ENCODE data around the gene TTC34. TPM values are rescaled to one million over a fixed set of nuclear protein-coding genes. Genes with fewer than 3 reads are reported as not detected.

TTC34 gene
- total and polyA plus RNA-seq, 2 of the 13 experiments (the other 11 are each of a cell fraction or from before 2014, with no cell fraction given): 0.07 to 0.11 TPM

GRCh38 chr1:2631136-2632050 lies 170.1 kb downstream of the TTC34 start (continued):
- TF ChIP-seq REST (IDR thresholded peaks at IDR 0.05; ENCODE audit: borderline replicate concordance in 1 of 2, low read depth in 1 of 2, low read length in 2 of 2): no peak
- TF ChIP-seq ZNF749 (CRISPR knock-in tag; IDR thresholded peaks at IDR 0.05; ENCODE audit: borderline replicate concordance): no peak
- TF ChIP-seq ZNF432 (CRISPR knock-in tag; IDR thresholded peaks at IDR 0.05; ENCODE audit: borderline replicate concordance): no peak
- TF ChIP-seq ZNF335 (CRISPR knock-in tag; IDR thresholded peaks at IDR 0.05): no peak
- no peak for TF ChIP-seq YEATS4 (CRISPR knock-in tag; IDR thresholded peaks at IDR 0.05; ENCODE audit: borderline replicate concordance)
- TF ChIP-seq ZNF232 (CRISPR knock-in tag; IDR thresholded peaks at IDR 0.05; ENCODE audit: borderline replicate concordance): no peak
- no peak for TF ChIP-seq ZNF510 (CRISPR knock-in tag; IDR thresholded peaks at IDR 0.05; ENCODE audit: low read depth)
- no peak for TF ChIP-seq SCMH1 (CRISPR knock-in tag; IDR thresholded peaks at IDR 0.05; ENCODE audit: borderline replicate concordance)
- no peak for TF ChIP-seq ZNF17 (CRISPR knock-in tag; IDR thresholded peaks at IDR 0.05)
- no peak for TF ChIP-seq FOXA1 (IDR thresholded peaks at IDR 0.05)
- no peak for TF ChIP-seq FOXA1 (CRISPR knock-in tag; IDR thresholded peaks at IDR 0.05)
- no peak for TF ChIP-seq FOXM1 (CRISPR knock-in tag; IDR thresholded peaks at IDR 0.05)
- TF ChIP-seq SRY (CRISPR knock-in tag; IDR thresholded peaks at IDR 0.05): no peak
- TF ChIP-seq ETV6 (CRISPR knock-in tag; conservative IDR thresholded peaks at IDR 0.05): no peak
- no peak for TF ChIP-seq ZSCAN30 (CRISPR knock-in tag; IDR thresholded peaks at IDR 0.05)
- no peak for TF ChIP-seq ZHX2 (IDR thresholded peaks at IDR 0.05; ENCODE audit: low read depth)
- no peak for TF ChIP-seq ZHX2 (CRISPR knock-in tag; IDR thresholded peaks at IDR 0.05; ENCODE audit: borderline replicate concordance)
- TF ChIP-seq BCL3 (CRISPR knock-in tag; IDR thresholded peaks at IDR 0.05): no peak
- TF ChIP-seq JUN (CRISPR knock-in tag; IDR thresholded peaks at IDR 0.05): no peak
- no peak for TF ChIP-seq GTF3A (CRISPR knock-in tag; conservative IDR thresholded peaks at IDR 0.05)

Measured in HepG2 (cell line).